H1 (cell line): ENCODE measurements around the gene PLPPR2. TPM values are rescaled to one million over a fixed set of nuclear protein-coding genes. Genes with fewer than 3 reads are reported as not detected.

Experiments
- CTCF ChIA-PET: fragments of 300-600 bp; sonication (Branson Sonifier 250); formaldehyde crosslinking; loops from one replicate; lab custom pipeline; 2021; ENCODE audit not compliant: partially characterized antibody; lab: Charles Lee
- POLR2A ChIA-PET: fragments of 300-600 bp; sonication (Branson Sonifier 250); formaldehyde crosslinking; loops from one replicate; lab custom pipeline; 2021; ENCODE audit warnings: inconsistent platforms; ENCODE audit not compliant: partially characterized antibody; lab: Charles Lee
- DNase-seq, 2 experiments: peaks; one replicate each; pipeline versions ENCODE4 v3.0.0 to v3.0.0-alpha.2; 2010 to 2022; ENCODE audit warnings: low spot score in 2 of 2, low read depth in 1 of 2, mixed read lengths in 1 of 2
- FAIRE-seq: peaks from 2 replicates; lab custom pipeline; 2011; peaks lifted over from hg19 to GRCh38; lab: Jason Lieb, UNC
- H2AFZ ChIP-seq: 2 replicates; pipeline ENCODE4 v1.8.1; 2012; ENCODE audit warnings: low read length, inconsistent platforms
- H2AK5ac ChIP-seq: 2 replicates; pipeline ENCODE4 v1.6.1; 2013; ENCODE audit warnings: low read depth, low read length
- H2BK120ac ChIP-seq: replicated peaks from 2 replicates; pipeline ENCODE3; 2013; ENCODE audit warnings: low read depth, low read length, inconsistent platforms
- H2BK12ac ChIP-seq: 2 replicates; pipeline ENCODE4 v1.6.1; 2013; ENCODE audit warnings: low read depth, low read length
- H2BK15ac ChIP-seq: 2 replicates; pipeline ENCODE4 v1.6.1; 2013; ENCODE audit warnings: low read length
- H2BK20ac ChIP-seq: 2 replicates; pipeline ENCODE4 v1.6.1; 2013; ENCODE audit warnings: low read length
- H2BK5ac ChIP-seq: 2 replicates; pipeline ENCODE4 v1.6.1; 2013; ENCODE audit warnings: low read depth, low read length
- H3K14ac ChIP-seq: 2 replicates; pipeline ENCODE4 v1.6.1; 2013; ENCODE audit warnings: inconsistent platforms; ENCODE audit not compliant: insufficient read length
- H3K18ac ChIP-seq: 2 replicates; pipeline ENCODE4 v1.6.1; 2013; ENCODE audit warnings: low read length; ENCODE audit errors: extremely low read depth
- H3K23ac ChIP-seq: 2 replicates; pipeline ENCODE4 v1.6.1; 2013; ENCODE audit warnings: inconsistent platforms; ENCODE audit not compliant: insufficient read length
- H3K23me2 ChIP-seq: 2 replicates; pipeline ENCODE4 v1.6.1; 2013; ENCODE audit warnings: low read depth, low read length
- H3K27ac ChIP-seq: 2 replicates; pipeline ENCODE4 v1.6.1; 2011; ENCODE audit warnings: low read depth, low read length, inconsistent platforms
- H3K27me3 ChIP-seq, 4 experiments: replicated peaks in 1 of 4; 1 replicate in 1 of 4; 2 replicates in 3 of 4; pipeline versions ENCODE4 v1.6.1 to v1.8.1; 2011 to 2013; ENCODE audit warnings: low read length in 3 of 4, mild to moderate bottlenecking in 3 of 4, inconsistent platforms in 2 of 4, mixed read lengths in 2 of 4, moderate library complexity in 1 of 4; ENCODE audit not compliant: control insufficient read depth in 3 of 4, insufficient read depth in 3 of 4; ENCODE audit errors: extremely low read depth in 1 of 4
- H3K36me3 ChIP-seq, 4 experiments: 2 replicates each; pipeline versions ENCODE4 v1.6.1 to v1.8.1; 2011 to 2013; ENCODE audit warnings: mild to moderate bottlenecking in 4 of 4, low read length in 3 of 4, moderate library complexity in 2 of 4, control low read depth in 1 of 4, inconsistent platforms in 1 of 4; ENCODE audit not compliant: insufficient read depth in 4 of 4, control insufficient read depth in 2 of 4
- H3K4ac ChIP-seq: replicated peaks from 2 replicates; pipeline ENCODE3; 2013; ENCODE audit warnings: low read length, low read depth, mixed read lengths, inconsistent platforms; ENCODE audit not compliant: insufficient read length
- H3K4me1 ChIP-seq, 4 experiments: replicated peaks in 1 of 4; 1 replicate in 1 of 4; 2 replicates in 3 of 4; pipeline versions ENCODE4 v1.6.1 to v1.8.1; 2011 to 2013; ENCODE audit warnings: low read length in 3 of 4, inconsistent platforms in 2 of 4, mixed read lengths in 1 of 4; ENCODE audit not compliant: insufficient read depth in 4 of 4, control insufficient read depth in 3 of 4
- H3K4me2 ChIP-seq, 2 experiments: 2 replicates each; pipeline versions ENCODE4 v1.6.1 to v1.8.1; 2011 to 2013; ENCODE audit warnings: low read depth in 2 of 2, low read length in 2 of 2, control low read depth in 1 of 2, inconsistent platforms in 1 of 2, mild to moderate bottlenecking in 1 of 2; ENCODE audit not compliant: insufficient read depth in 1 of 2
- H3K4me3 ChIP-seq, 4 experiments: fragments of 200-600, 300-600 bp in 1 of 4; sonication (generic), shearing (Covaris generic), sonication (Bioruptor Twin) in 1 of 4; 2 replicates each; pipeline versions ENCODE4 v1.5.1 to v1.8.1; 2011 to 2016; ENCODE audit warnings: low read length in 4 of 4, low read depth in 3 of 4, control low read depth in 2 of 4, inconsistent platforms in 2 of 4, mild to moderate bottlenecking in 2 of 4, mixed read lengths in 1 of 4, moderate library complexity in 1 of 4; ENCODE audit not compliant: insufficient read depth in 2 of 4; ENCODE audit errors: extremely low read depth in 1 of 4
- H3K56ac ChIP-seq: replicated peaks from 2 replicates; pipeline ENCODE3; 2013; ENCODE audit warnings: low read depth, mild to moderate bottlenecking, mixed read lengths, low read length, inconsistent platforms; ENCODE audit not compliant: insufficient read length
- H3K79me1 ChIP-seq: 2 replicates; pipeline ENCODE4 v1.6.1; 2013; ENCODE audit warnings: low read depth, low read length, control low read depth
- H3K79me2 ChIP-seq, 2 experiments: 2 replicates each; pipeline versions ENCODE4 v1.6.1 to v1.8.1; 2012 to 2013; ENCODE audit warnings: low read length in 2 of 2, mild to moderate bottlenecking in 2 of 2, inconsistent platforms in 1 of 2; ENCODE audit not compliant: insufficient read depth in 2 of 2, control insufficient read depth in 1 of 2
- H3K9ac ChIP-seq, 4 experiments: replicated peaks in 1 of 4; 1 replicate in 1 of 4; 2 replicates in 3 of 4; pipeline versions ENCODE4 v1.6.1 to v1.8.1; 2011 to 2013; ENCODE audit warnings: low read depth in 3 of 4, low read length in 3 of 4, control low read depth in 2 of 4, mild to moderate bottlenecking in 2 of 4, moderate library complexity in 2 of 4, inconsistent platforms in 1 of 4; ENCODE audit errors: extremely low read depth in 1 of 4
- H3K9me3 ChIP-seq, 2 experiments: 2 replicates each; pipeline versions ENCODE4 v1.6.1 to v1.8.1; 2012 to 2013; ENCODE audit warnings: mild to moderate bottlenecking in 2 of 2, moderate library complexity in 2 of 2, control low read depth in 1 of 2, inconsistent platforms in 1 of 2, low read depth in 1 of 2, low read length in 1 of 2, mixed read lengths in 1 of 2; ENCODE audit not compliant: insufficient read depth in 2 of 2
- H4K20me1 ChIP-seq, 2 experiments: replicated peaks in 1 of 2; 2 replicates each; pipeline versions ENCODE3 to v1.8.1; 2011 to 2013; ENCODE audit warnings: inconsistent platforms in 2 of 2, low read length in 2 of 2, mild to moderate bottlenecking in 1 of 2; ENCODE audit not compliant: insufficient read depth in 2 of 2, control insufficient read depth in 1 of 2
- H4K5ac ChIP-seq: 2 replicates; pipeline ENCODE4 v1.6.1; 2013; ENCODE audit warnings: low read length, low read depth, mixed read lengths, inconsistent platforms; ENCODE audit not compliant: insufficient read length
- H4K8ac ChIP-seq: 2 replicates; pipeline ENCODE4 v1.8.0; 2013; ENCODE audit warnings: mild to moderate bottlenecking, moderate library complexity, low read length, inconsistent platforms; ENCODE audit not compliant: insufficient read depth; ENCODE audit errors: extremely low read depth
- H4K91ac ChIP-seq: replicated peaks from 2 replicates; pipeline ENCODE3; 2013; ENCODE audit warnings: low read length, mixed read lengths, inconsistent platforms; ENCODE audit not compliant: insufficient read length
- CEBPB ChIP-seq: IDR thresholded peaks from 2 replicates; pipeline ENCODE4 v1.6.1; 2012; ENCODE audit warnings: low read depth, low read length
- CREB1 ChIP-seq: IDR thresholded peaks from 2 replicates; pipeline ENCODE4 v1.6.1; 2012; ENCODE audit warnings: inconsistent platforms
- GABPA ChIP-seq: IDR thresholded peaks from 2 replicates; pipeline ENCODE4 v1.6.1; 2011; ENCODE audit warnings: mild to moderate bottlenecking, low read length, moderate library complexity, borderline replicate concordance; ENCODE audit not compliant: insufficient read depth
- RNF2 ChIP-seq: fragments of 200-900, 300-1000 bp; sonication (generic); IDR thresholded peaks from 2 replicates; pipeline ENCODE4 v1.7.1; 2016; ENCODE audit warnings: borderline replicate concordance, low read depth, mild to moderate bottlenecking, antibody characterized with exemption, low read length; ENCODE audit not compliant: poor library complexity, severe bottlenecking; ENCODE audit errors: missing control alignments
- SIRT6 ChIP-seq: IDR thresholded peaks from one replicate; pipeline ENCODE4 v1.7.1; 2012; ENCODE audit warnings: low read length, inconsistent platforms
- WGBS, 2 experiments: shearing (Covaris generic) in 1 of 2; methylation state at CpG; one replicate each; pipeline versions ENCODE4 v1.1.6 to v1.1.7; 2013 to 2015; ENCODE audit warnings: low lambda C conversion rate in 2 of 2, mixed read lengths in 2 of 2, inconsistent platforms in 1 of 2, low coverage in 1 of 2, missing lambda C conversion rate in 1 of 2; ENCODE audit not compliant: insufficient replicate concordance in 2 of 2, insufficient coverage in 1 of 2, insufficient read length in 1 of 2; ENCODE audit errors: extremely low coverage in 1 of 2, missing lambda C conversion rate in 1 of 2; 5-methylcytosine and 5-hydroxymethylcytosine counted together
- polyA plus RNA-seq, 7 experiments: library from polyadenylated mRNA; depleted of rRNA in 3 of 7; stranded (reverse) in 5 of 7; unstranded in 2 of 7; fragments of >200 nt in 5 of 7; fragments of 200-250 nt in 2 of 7; gene quantifications; 1 replicate in 5 of 7; 2 replicates in 1 of 7; 4 replicates in 1 of 7; pipeline versions ENCODE4 v1.2.1 to v1.2.3, GENCODE V29; 2011 to 2013; ENCODE audit warnings: missing spikeins in 2 of 7, mixed read lengths in 2 of 7
- total RNA-seq: library from RNA; stranded (reverse); fragmentation: NEBNext Ultra II Directional; extraction: Animal tissue kit (Norgen Biotek cat#: 25700); gene quantifications from 2 replicates; pipeline ENCODE4 v1.2.1, GENCODE V29; 2021

Gene PLPPR2
- total and polyA plus RNA-seq, 2 of the 8 experiments (the other 6 are each of a cell fraction or from before 2014, with no cell fraction given) = 7.2 to 11.7 TPM

GRCh38 chr19:11342429-11342828 lies 12.8 kb upstream of the PLPPR2 start:
- H3K23me2 ChIP-seq = peaks cover 23% of the 10 kb centered on the region
- H3K4ac ChIP-seq = no peak overlapping the region
- no peaks in the 10 kb centered on the region for H3K9me3 ChIP-seq
- no peak overlapping the region for H2BK120ac ChIP-seq
- 86% methylated on average over 3 of the region's 3 CpGs; no CpG with 5 or more reads in 1 of the 2 experiments for WGBS, 2 experiments
- no peaks in the 10 kb centered on the region; a peak in 2 of 7 replicates for H3K27me3 ChIP-seq
- no peak overlapping the region for H2AFZ ChIP-seq
- no peak for DNase-seq
- H3K56ac ChIP-seq = no peak overlapping the region
- H4K91ac ChIP-seq = no peak overlapping the region
- H3K4me3 ChIP-seq = no peak overlapping the region
- no peak overlapping the region for H3K27ac ChIP-seq
- no peak overlapping the region for H3K23ac ChIP-seq
- no peak overlapping the region for H4K8ac ChIP-seq
- H2BK20ac ChIP-seq = no peak overlapping the region
- no peak for FAIRE-seq
- H3K36me3 ChIP-seq = no peaks in the 10 kb centered on the region
- H3K4me2 ChIP-seq = no peak overlapping the region
- H2BK5ac ChIP-seq = no peak overlapping the region
- no peak overlapping the region for H3K18ac ChIP-seq
- ChIA-PET CTCF (interaction anchor here (0.8 to 1.2 kb wide), 2 partner anchors 39 to 49 kb away, joined by 3 to 4 read pairs; no protein-coding TSS in a partner anchor), POLR2A (interaction anchor here (1.5 kb wide), 1 partner anchor 13 kb away, joined by 6 read pairs; the partner anchor contains the start of gene PLPPR2)
- H2BK15ac ChIP-seq = no peak overlapping the region
- H2AK5ac ChIP-seq = no peak overlapping the region
- H4K20me1 ChIP-seq = peaks cover 0 to 5% of the 10 kb centered on the region in 2 experiments
- H3K79me2 ChIP-seq = peaks cover 0 to 3% of the 10 kb centered on the region in 2 experiments; a peak in 1 of 4 replicates
- peaks cover 0 to 14% (median 7%) of the 10 kb centered on the region in 4 experiments; a peak in 6 of 7 replicates for H3K4me1 ChIP-seq
- H4K5ac ChIP-seq = no peak overlapping the region
- H3K79me1 ChIP-seq = peaks cover 2% of the 10 kb centered on the region; the same call in 1 of the 2 replicates
- no peak overlapping the region for H3K14ac ChIP-seq
- H2BK12ac ChIP-seq = no peak overlapping the region
- H3K9ac ChIP-seq = no peak overlapping the region
- TF ChIP-seq SIRT6 (no peak), GABPA (no peak), CREB1 (no peak), RNF2 (no peak), CEBPB (no peak)
